ENCODE measurements around the gene NTNG2.

GRCh38 chr9:132243156-132244074, 81.6 kb downstream of the NTNG2 start:
- TF ChIP-seq POLR2AphosphoS5 (IDR thresholded peaks at IDR 0.05), result no peak
- no peak for TF ChIP-seq EZH2 (IDR thresholded peaks at IDR 0.05; ENCODE audit: borderline replicate concordance, insufficient read depth, low read length, poor library complexity, severe bottlenecking)
- TF ChIP-seq, protein P1, sequence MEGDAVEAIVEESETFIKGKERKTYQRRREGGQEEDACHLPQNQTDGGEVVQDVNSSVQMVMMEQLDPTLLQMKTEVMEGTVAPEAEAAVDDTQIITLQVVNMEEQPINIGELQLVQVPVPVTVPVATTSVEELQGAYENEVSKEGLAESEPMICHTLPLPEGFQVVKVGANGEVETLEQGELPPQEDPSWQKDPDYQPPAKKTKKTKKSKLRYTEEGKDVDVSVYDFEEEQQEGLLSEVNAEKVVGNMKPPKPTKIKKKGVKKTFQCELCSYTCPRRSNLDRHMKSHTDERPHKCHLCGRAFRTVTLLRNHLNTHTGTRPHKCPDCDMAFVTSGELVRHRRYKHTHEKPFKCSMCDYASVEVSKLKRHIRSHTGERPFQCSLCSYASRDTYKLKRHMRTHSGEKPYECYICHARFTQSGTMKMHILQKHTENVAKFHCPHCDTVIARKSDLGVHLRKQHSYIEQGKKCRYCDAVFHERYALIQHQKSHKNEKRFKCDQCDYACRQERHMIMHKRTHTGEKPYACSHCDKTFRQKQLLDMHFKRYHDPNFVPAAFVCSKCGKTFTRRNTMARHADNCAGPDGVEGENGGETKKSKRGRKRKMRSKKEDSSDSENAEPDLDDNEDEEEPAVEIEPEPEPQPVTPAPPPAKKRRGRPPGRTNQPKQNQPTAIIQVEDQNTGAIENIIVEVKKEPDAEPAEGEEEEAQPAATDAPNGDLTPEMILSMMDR (IDR thresholded peaks at IDR 0.05; ENCODE audit: poor library complexity, severe bottlenecking), result no peak
- TF ChIP-seq EP300 (conservative IDR thresholded peaks at IDR 0.05; ENCODE audit: poor library complexity, severe bottlenecking), result no peak
- no peak for TF ChIP-seq RAD21 (conservative IDR thresholded peaks at IDR 0.05)
- TF ChIP-seq MXI1 (conservative IDR thresholded peaks at IDR 0.05; ENCODE audit: poor library complexity, severe bottlenecking), result no peak
- no peak for TF ChIP-seq SMC3 (conservative IDR thresholded peaks at IDR 0.05; ENCODE audit: poor library complexity)

All from neural cell (in vitro differentiated cells).